Myometrial cell (primary cell): ENCODE results near the gene CEP41. TPM values are rescaled to one million over a fixed set of nuclear protein-coding genes. Genes with fewer than 3 reads are reported as not detected.

Experiments used
- total RNA-seq: library from RNA; depleted of rRNA; stranded (reverse); fragments of >200 nt; gene quantifications from 2 replicates; pipeline ENCODE4 v1.2.3, GENCODE V29; 2015

Gene CEP41
- total RNA-seq: 25.4 and 26.6 TPM in 2 replicates

GRCh38 chr7:130440527-130441365 lies at the start of gene CEP41:
Gene CEP41 (minus strand): TSS chr7:130441016. CDS start chr7:130440966, 50 bp downstream.

GRCh38 chr7:130379921-130380860 lies 60.6 kb downstream of the CEP41 start, which contains the start of gene CPA1:
Gene CPA1 (plus strand): TSS chr7:130380494. CDS start chr7:130380521, 27 bp downstream.

GRCh38 chr7:130344271-130344866 lies 96.4 kb downstream of the CEP41 start, which contains the start of gene CPA5:
Gene CPA5 (plus strand): TSS chr7:130344816. CDS start chr7:130346486, 1,670 bp downstream.

Other genes with a start within 250 kb of the CEP41 start
- gene TMEM209, start 235.6 kb downstream of the CEP41 start, total RNA-seq: 6.6 and 11.9 TPM in 2 replicates
- gene SSMEM1, start 233.2 kb downstream of the CEP41 start, total RNA-seq: not detected in 2 replicates
- 0.89 TPM in 1 of 2 replicates, not detected in the other for gene CPA2, start 174.2 kb downstream of the CEP41 start, total RNA-seq
- 7.5 and 13.1 TPM in 2 replicates for gene CPA4, start 147.9 kb downstream of the CEP41 start, total RNA-seq
- not detected in 2 replicates for gene CPA5, start 96.2 kb downstream of the CEP41 start, total RNA-seq
- gene CPA1, start 60.5 kb downstream of the CEP41 start, total RNA-seq: not detected in 2 replicates
- 104 and 111 TPM in 2 replicates for gene MEST, start 51.1 kb upstream of the CEP41 start, total RNA-seq
- 18.4 and 20.5 TPM in 2 replicates for gene COPG2, start 227.7 kb upstream of the CEP41 start, total RNA-seq
- gene TSGA13, start 245.5 kb upstream of the CEP41 start, total RNA-seq: not detected in 2 replicates